ENCODE data around the gene LRRC4C. TPM values are rescaled to one million over a fixed set of nuclear protein-coding genes. Genes with fewer than 3 reads are reported as not detected.

The LRRC4C gene
- total and polyA plus RNA-seq, 2 experiments from 2014 or later, result 0.35 to 1.1 TPM

- H3K4me3 ChIP-seq, result no peak overlapping the region
Observed at GRCh38 chr11:40879911-40880310, 579.5 kb downstream of the LRRC4C start.

More at GRCh38 chr11:40879911-40880310, 579.5 kb downstream of the LRRC4C start:
- Mint-ChIP-seq H3K9me3 (0 out of 3 replicates have a peak, but pooled peaks cover 2% of the 10 kb centered on the region), H3K27ac (no peak overlapping the region), H3K4me1 (no peaks in the 10 kb centered on the region; the same call in 2 of the 3 replicates), H3K36me3 (ENCODE audit: low read depth) (0 out of 3 replicates have a peak, but pooled peaks cover 3% of the 10 kb centered on the region), H3K4me3 (no peak overlapping the region), H3K27me3 (ENCODE audit: insufficient read depth, low read depth, poor library complexity) (no peaks in the 10 kb centered on the region)
- Histone ChIP-seq H3K36me3 (ENCODE audit: insufficient read depth) (no peaks in the 10 kb centered on the region), H3K4me2 (no peak overlapping the region), H3K9me2 (ENCODE audit: insufficient read depth) (no peaks in the 10 kb centered on the region), H4K20me1 (replicated peaks; ENCODE audit: insufficient read depth) (no peaks in the 10 kb centered on the region), H3K79me2 (replicated peaks; ENCODE audit: insufficient read depth) (no peaks in the 10 kb centered on the region), H3F3A (replicated peaks; ENCODE audit: low read depth) (no peaks in the 10 kb centered on the region), H3K4me1 (ENCODE audit: insufficient read depth) (no peaks in the 10 kb centered on the region), H3K27ac (ENCODE audit: low read depth) (no peak overlapping the region), H3K27me3 (ENCODE audit: insufficient read depth) (no peaks in the 10 kb centered on the region), H2AFZ (peak overlapping the region; percentile 64; the same call in 1 of the 2 replicates)
- DNase-seq (ENCODE audit: low spot score), result no peak
- no peak for ATAC-seq
- TF ChIP-seq ZNF462 (CRISPR knock-in tag; IDR thresholded peaks at IDR 0.05) (no peak), EZH2phosphoT487 (IDR thresholded peaks at IDR 0.05; ENCODE audit: unreplicated experiment) (no peak), NANOG (IDR thresholded peaks at IDR 0.05; ENCODE audit: borderline replicate concordance) (no peak), STAT1 (IDR thresholded peaks at IDR 0.05; ENCODE audit: unreplicated experiment) (no peak), POLR2AphosphoS5 (IDR thresholded peaks at IDR 0.05; ENCODE audit: low read depth) (no peak), ETS1 (IDR thresholded peaks at IDR 0.05) (no peak), ZNF114 (CRISPR knock-in tag; IDR thresholded peaks at IDR 0.05) (no peak), JUNB (IDR thresholded peaks at IDR 0.05; ENCODE audit: unreplicated experiment) (no peak), EZH2 (IDR thresholded peaks at IDR 0.05; ENCODE audit: low read depth, unreplicated experiment) (no peak), CREB1 (CRISPR knock-in tag; IDR thresholded peaks at IDR 0.05; ENCODE audit: low read depth) (no peak)

All from GM23338 (cell line).